OCI-LY7 (cell line): ENCODE measurements around the gene PRIMA1. TPM values are rescaled to one million over a fixed set of nuclear protein-coding genes. Genes with fewer than 3 reads are reported as not detected.

ENCODE experiments used
- BruUV-seq: library from RNA; stranded (reverse); fragments of 400-500 nt; replicated peaks from 2 replicates; lab custom pipeline; 2021; lab: Mats Ljungman, UMichigan
- CTCF ChIA-PET: fragments of 300-600 bp; sonication (Branson Sonifier 250); formaldehyde crosslinking; loops from one replicate; lab custom pipeline; 2022; ENCODE audit warnings: antibody characterized with exemption; ENCODE audit not compliant: unreplicated experiment; lab: Charles Lee
- POLR2A ChIA-PET: fragments of 300-600 bp; sonication (Branson Sonifier 250); formaldehyde crosslinking; loops from one replicate; lab custom pipeline; 2022; ENCODE audit warnings: antibody characterized with exemption; lab: Charles Lee
- DNase-seq: peaks from one replicate; pipeline ENCODE4 v3.0.0-alpha.2; 2015; ENCODE audit warnings: low spot score
- H2AFZ ChIP-seq: fragments of 200-600 bp; sonication (generic), shearing (Covaris generic); 2 replicates; pipeline ENCODE4 v1.6.1; 2014; ENCODE audit warnings: mild to moderate bottlenecking, antibody characterized with exemption, low read length, moderate library complexity
- H3K27ac ChIP-seq: fragments of 200-600 bp; sonication (generic); 2 replicates; pipeline ENCODE4 v1.5.1; 2014; ENCODE audit warnings: mixed run types, low read depth, mild to moderate bottlenecking, moderate library complexity, low read length, inconsistent platforms; ENCODE audit not compliant: poor library complexity, severe bottlenecking
- H3K36me3 ChIP-seq: fragments of 200-600 bp; sonication (generic); 2 replicates; pipeline ENCODE4 v1.6.1; 2014; ENCODE audit warnings: mild to moderate bottlenecking, antibody characterized with exemption, low read length, moderate library complexity, mixed read lengths; ENCODE audit not compliant: insufficient read depth
- H3K4me1 ChIP-seq: fragments of 200-600 bp; sonication (generic); 2 replicates; pipeline ENCODE4 v1.5.1; 2014; ENCODE audit warnings: mild to moderate bottlenecking, low read length; ENCODE audit not compliant: insufficient read depth, poor library complexity, severe bottlenecking
- H3K4me2 ChIP-seq: fragments of 200-600 bp; sonication (generic); 2 replicates; pipeline ENCODE4 v1.6.1; 2014; ENCODE audit warnings: mild to moderate bottlenecking, low read length
- H3K4me3 ChIP-seq: fragments of 200-600 bp; sonication (generic); 2 replicates; pipeline ENCODE4 v1.5.1; 2014; ENCODE audit warnings: mild to moderate bottlenecking, low read depth, low read length; ENCODE audit not compliant: poor library complexity, severe bottlenecking
- H3K79me2 ChIP-seq: fragments of 200-600 bp; sonication (generic); 2 replicates; pipeline ENCODE4 v1.6.1; 2016; ENCODE audit warnings: low read depth, mild to moderate bottlenecking, low read length, moderate library complexity, mixed read lengths; ENCODE audit not compliant: insufficient read depth
- H3K9me2 ChIP-seq: fragments of 200-600 bp; sonication (generic); 2 replicates; pipeline ENCODE4 v1.6.1; 2016; ENCODE audit warnings: mild to moderate bottlenecking, low read length, mixed read lengths; ENCODE audit not compliant: insufficient read depth
- H3K9me3 ChIP-seq: fragments of 200-600 bp; sonication (generic); 2 replicates; pipeline ENCODE4 v1.6.1; 2014; ENCODE audit warnings: mild to moderate bottlenecking, mixed run types, low read length, mixed read lengths
- H4K20me1 ChIP-seq: fragments of 200-600 bp; sonication (generic); 2 replicates; pipeline ENCODE4 v1.6.1; 2014; ENCODE audit warnings: mild to moderate bottlenecking, antibody characterized with exemption, low read length, moderate library complexity, mixed read lengths; ENCODE audit not compliant: insufficient read depth
- CTCF ChIP-seq: fragments of 200-600 bp; sonication (generic); conservative IDR thresholded peaks from 2 replicates; pipeline ENCODE4 v1.5.1; 2014; ENCODE audit warnings: mild to moderate bottlenecking, antibody characterized with exemption, low read length, moderate library complexity, mixed read lengths
- EZH2phosphoT487 ChIP-seq: fragments of 200-600 bp; sonication (generic); IDR thresholded peaks from 2 replicates; pipeline ENCODE4 v1.6.1; 2018; ENCODE audit warnings: low read depth, borderline replicate concordance, mild to moderate bottlenecking, mixed run types, antibody characterized with exemption, low read length, moderate library complexity, mixed read lengths
- intact Hi-C: fragments of 100-400 bp; cut with micrococcal nuclease; formaldehyde crosslinking; loops from one replicate; pipeline ENCODE4 v1.10.0; 2022; ENCODE audit not compliant: unreplicated experiment
- total RNA-seq, 2 experiments: library from RNA; depleted of rRNA in 1 of 2; stranded (reverse); fragments of >200 nt in 1 of 2; shearing (Covaris generic) in 1 of 2; gene quantifications; 2 replicates each; pipeline ENCODE4 v1.2.3, GENCODE V29; 2014 to 2022

Gene PRIMA1
- total RNA-seq, 2 experiments from 2014 or later: not detected

GRCh38 chr14:93733231-93733630 is 55.1 kb downstream of the PRIMA1 start:
- Histone ChIP-seq H3K4me1 (no peaks in the 10 kb centered on the region), H3K4me3 (no peak overlapping the region), H3K27ac (no peak overlapping the region), H3K36me3 (no peaks in the 10 kb centered on the region), H3K4me2 (no peak overlapping the region), H2AFZ (no peak overlapping the region), H3K9me2 (no peaks in the 10 kb centered on the region), H4K20me1 (no peaks in the 10 kb centered on the region), H3K9me3 (no peaks in the 10 kb centered on the region), H3K79me2 (no peaks in the 10 kb centered on the region)
- intact Hi-C loops: no loop called here
- no peak for TF ChIP-seq CTCF
- TF ChIP-seq EZH2phosphoT487: no peak
- ChIA-PET CTCF (no interaction called here), POLR2A (no interaction called here)
- DNase-seq: no peak
- BruUV-seq: no TSS peak

DNA sequence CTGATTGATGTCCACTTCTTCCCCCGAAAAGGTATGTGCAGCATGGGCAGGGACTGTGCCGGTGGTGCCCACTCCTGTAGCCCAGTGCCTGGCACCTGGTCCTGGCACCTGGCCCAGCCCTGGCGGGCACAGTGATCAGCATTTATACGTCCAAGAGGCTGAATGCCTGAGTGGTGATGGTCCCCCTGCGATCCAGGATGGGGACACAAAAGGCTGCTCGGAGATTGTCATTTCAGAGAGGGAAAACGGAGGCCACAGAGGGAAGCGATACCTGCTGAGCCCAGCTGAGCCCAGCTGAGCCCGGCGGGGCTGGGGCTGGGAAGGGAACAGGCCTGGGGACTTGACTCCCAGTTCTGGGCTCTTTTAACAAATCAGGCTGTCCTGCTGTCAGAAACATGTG is 55.8 kb downstream of the PRIMA1 start:
- TF ChIP-seq CTCF: no peak
- no peak for TF ChIP-seq EZH2phosphoT487
- Histone ChIP-seq H3K79me2 (no peaks in the 10 kb centered on the region), H3K4me1 (no peaks in the 10 kb centered on the region), H3K9me3 (no peaks in the 10 kb centered on the region), H3K4me3 (no peak overlapping the region), H2AFZ (no peak overlapping the region), H4K20me1 (no peaks in the 10 kb centered on the region), H3K4me2 (no peak overlapping the region), H3K27ac (no peak overlapping the region), H3K36me3 (no peaks in the 10 kb centered on the region), H3K9me2 (no peaks in the 10 kb centered on the region)
- DNase-seq: no peak
- no TSS peak for BruUV-seq
- CTCF ChIA-PET: no interaction called here
- POLR2A ChIA-PET: no interaction called here
- intact Hi-C loops: no loop called here

DNA sequence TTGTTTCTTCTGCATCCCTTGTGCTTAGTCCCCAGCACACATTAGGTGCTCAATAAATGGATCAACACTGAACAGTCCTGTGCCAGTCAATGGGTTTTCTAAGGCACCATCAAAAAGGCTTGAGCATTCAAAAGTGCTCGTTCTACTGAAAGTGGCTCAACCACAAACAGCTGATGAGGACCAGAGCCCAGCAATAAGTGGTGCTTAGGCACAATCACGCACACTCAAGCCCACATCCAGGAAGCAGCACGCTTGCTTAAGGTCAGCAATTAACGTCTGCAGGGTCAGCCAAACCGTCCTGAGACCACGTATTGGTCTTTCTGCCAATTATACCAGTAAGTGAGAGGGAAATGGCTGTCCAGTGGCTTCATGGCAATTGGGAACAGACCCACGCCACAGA is 56.5 kb downstream of the PRIMA1 start:
- no peaks in the 10 kb centered on the region for H3K9me3 ChIP-seq
- H3K79me2 ChIP-seq: no peaks in the 10 kb centered on the region
- BruUV-seq: no TSS peak
- no peaks in the 10 kb centered on the region for H3K9me2 ChIP-seq
- H3K4me3 ChIP-seq: no peak overlapping the region
- H3K4me1 ChIP-seq: no peaks in the 10 kb centered on the region
- no peak overlapping the region for H3K27ac ChIP-seq
- H3K36me3 ChIP-seq: no peaks in the 10 kb centered on the region
- TF ChIP-seq CTCF (no peak), EZH2phosphoT487 (no peak)
- POLR2A ChIA-PET: no interaction called here
- intact Hi-C loops: no loop called here
- CTCF ChIA-PET: no interaction called here
- no peak overlapping the region for H3K4me2 ChIP-seq
- DNase-seq: no peak
- no peaks in the 10 kb centered on the region for H4K20me1 ChIP-seq
- H2AFZ ChIP-seq: no peak overlapping the region
